PC-3 (cell line): Measurements from ENCODE around the gene TBC1D8. TPM values are rescaled to one million over a fixed set of nuclear protein-coding genes. Genes with fewer than 3 reads are reported as not detected.

Experiments
- ATAC-seq: fragments of 200-7000 bp; cut with Tn5 transposase; 2 replicates; pipeline ENCODE4 v1.9.1; 2020; ENCODE audit warnings: mild to moderate bottlenecking, moderate library complexity
- BruUV-seq: library from RNA; stranded (reverse); fragments of 400-500 nt; replicated peaks from 2 replicates; lab custom pipeline; 2021; lab: Mats Ljungman, UMichigan
- CTCF ChIA-PET: fragments of 300-600 bp; sonication (Branson Sonifier 250); formaldehyde crosslinking; loops from one replicate; lab custom pipeline; 2022; ENCODE audit warnings: antibody characterized with exemption; lab: Charles Lee
- POLR2A ChIA-PET: fragments of 300-600 bp; sonication (Branson Sonifier 250); formaldehyde crosslinking; loops from one replicate; lab custom pipeline; 2022; ENCODE audit warnings: antibody characterized with exemption; ENCODE audit not compliant: unreplicated experiment; lab: Charles Lee
- DNase-seq: peaks from one replicate; pipeline ENCODE4 v3.0.0-alpha.2; 2015
- H2AFZ ChIP-seq: fragments of 300-600 bp; sonication (generic); 2 replicates; pipeline ENCODE4 v1.6.0; 2016; ENCODE audit warnings: antibody characterized with exemption, low read length
- H3F3A ChIP-seq: fragments of 300-600 bp; sonication (generic); one replicate; pipeline ENCODE4 v1.6.0; 2017; ENCODE audit warnings: antibody characterized with exemption, low read length, control low read depth, mild to moderate bottlenecking; ENCODE audit not compliant: unreplicated experiment
- H3K27ac ChIP-seq: fragments of 300-600 bp; sonication (generic); 2 replicates; pipeline ENCODE4 v1.5.1; 2016; ENCODE audit warnings: mild to moderate bottlenecking, low read length
- H3K27me3 ChIP-seq: fragments of 300-600 bp; sonication (generic); 2 replicates; pipeline ENCODE4 v1.6.1; 2016; ENCODE audit warnings: low read length, mixed read lengths
- H3K36me3 ChIP-seq: fragments of 300-600 bp; sonication (generic); 2 replicates; pipeline ENCODE4 v1.6.1; 2016; ENCODE audit warnings: low read depth, mixed run types, low read length, mixed read lengths
- H3K4me1 ChIP-seq: fragments of 300-600 bp; sonication (generic); 2 replicates; pipeline ENCODE4 v1.5.1; 2016; ENCODE audit warnings: low read length; ENCODE audit not compliant: insufficient read depth
- H3K4me2 ChIP-seq: fragments of 300-600 bp; sonication (generic); 2 replicates; pipeline ENCODE4 v1.6.0; 2016; ENCODE audit warnings: low read length
- H3K4me3 ChIP-seq: fragments of 300-600 bp; sonication (generic); 2 replicates; pipeline ENCODE4 v1.5.1; 2016; ENCODE audit warnings: mild to moderate bottlenecking, low read length, mixed read lengths
- H3K79me2 ChIP-seq: fragments of 300-600 bp; sonication (generic); 2 replicates; pipeline ENCODE4 v1.6.1; 2017; ENCODE audit warnings: low read length, mixed read lengths
- H3K9ac ChIP-seq: fragments of 300-600 bp; sonication (generic); 2 replicates; pipeline ENCODE4 v1.6.0; 2016; ENCODE audit warnings: mild to moderate bottlenecking, low read length
- H3K9me2 ChIP-seq: fragments of 300-600 bp; sonication (generic); replicated peaks from 2 replicates; pipeline ENCODE4 v1.6.1; 2016; ENCODE audit warnings: mixed run types, low read length, mixed read lengths
- H3K9me3 ChIP-seq: fragments of 300-600 bp; sonication (generic); 2 replicates; pipeline ENCODE4 v1.6.1; 2016; ENCODE audit warnings: low read length, mixed read lengths
- H4K20me1 ChIP-seq: fragments of 300-600 bp; sonication (generic); 2 replicates; pipeline ENCODE4 v1.6.1; 2016; ENCODE audit warnings: low read length, mixed read lengths
- EZH2 ChIP-seq: fragments of 300-600 bp; sonication (generic); IDR thresholded peaks from one replicate; pipeline ENCODE4 v1.6.1; 2017; ENCODE audit warnings: antibody characterized with exemption, mild to moderate bottlenecking, low read length; ENCODE audit not compliant: unreplicated experiment
- EZH2phosphoT487 ChIP-seq: fragments of 300-600 bp; sonication (generic); IDR thresholded peaks from 2 replicates; pipeline ENCODE4 v1.6.1; 2018; ENCODE audit warnings: mild to moderate bottlenecking, antibody characterized with exemption, low read length, borderline replicate concordance
- intact Hi-C: fragments of 100-400 bp; cut with micrococcal nuclease; formaldehyde crosslinking; loops from 2 replicates; pipeline ENCODE4 v1.9.0; 2023
- total RNA-seq: library from RNA; depleted of rRNA; stranded (reverse); fragments of >200 nt; gene quantifications from 2 replicates; pipeline ENCODE4 v1.2.3, GENCODE V29; 2014
- TF ChIP-seq, protein P1 (sequence below): fragments of 300-600 bp; sonication (generic); conservative IDR thresholded peaks from 2 replicates; pipeline ENCODE4 v1.5.1; 2017; ENCODE audit warnings: antibody characterized with exemption, low read depth, mild to moderate bottlenecking, low read length

TBC1D8 gene
- total RNA-seq, 1 experiment from 2014 or later = 39.7 TPM

DNA sequence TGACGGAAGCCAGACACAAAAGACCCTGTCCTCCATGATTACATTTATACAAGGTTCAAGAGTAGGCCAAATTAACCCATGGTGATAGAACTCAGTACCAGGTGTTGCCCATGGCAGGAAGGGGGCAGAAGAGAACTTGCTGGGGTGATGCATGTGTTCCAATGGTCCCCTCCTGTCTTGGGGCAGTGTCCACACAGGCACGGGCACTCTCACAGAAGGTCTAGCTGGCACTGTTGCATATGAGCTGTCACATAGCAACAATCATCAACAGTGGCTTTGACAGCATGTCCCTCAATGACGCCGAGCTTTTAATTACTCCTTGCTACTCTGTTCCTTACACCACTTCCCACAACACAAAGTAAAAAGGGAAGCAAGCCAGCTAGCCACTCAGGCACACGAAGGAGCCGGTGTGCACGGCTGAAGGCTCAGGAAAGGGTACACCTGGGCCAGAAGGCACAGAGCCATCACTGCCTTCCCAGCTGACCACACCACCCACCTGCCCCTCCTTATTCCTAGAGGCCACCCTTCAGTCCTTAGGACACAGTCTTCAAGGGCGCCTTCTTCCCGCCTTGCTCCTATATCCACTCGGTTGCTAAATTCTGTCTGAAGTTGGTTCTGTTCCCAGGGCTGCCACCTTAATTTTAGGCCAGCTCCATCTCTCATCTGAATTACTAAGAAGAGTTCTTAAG, 120.2 kb downstream of the TBC1D8 start:
- no TSS peak for BruUV-seq
- H4K20me1 ChIP-seq = no peaks in the 10 kb centered on the region
- no peak for TF ChIP-seq EZH2
- TF ChIP-seq, protein P1, sequence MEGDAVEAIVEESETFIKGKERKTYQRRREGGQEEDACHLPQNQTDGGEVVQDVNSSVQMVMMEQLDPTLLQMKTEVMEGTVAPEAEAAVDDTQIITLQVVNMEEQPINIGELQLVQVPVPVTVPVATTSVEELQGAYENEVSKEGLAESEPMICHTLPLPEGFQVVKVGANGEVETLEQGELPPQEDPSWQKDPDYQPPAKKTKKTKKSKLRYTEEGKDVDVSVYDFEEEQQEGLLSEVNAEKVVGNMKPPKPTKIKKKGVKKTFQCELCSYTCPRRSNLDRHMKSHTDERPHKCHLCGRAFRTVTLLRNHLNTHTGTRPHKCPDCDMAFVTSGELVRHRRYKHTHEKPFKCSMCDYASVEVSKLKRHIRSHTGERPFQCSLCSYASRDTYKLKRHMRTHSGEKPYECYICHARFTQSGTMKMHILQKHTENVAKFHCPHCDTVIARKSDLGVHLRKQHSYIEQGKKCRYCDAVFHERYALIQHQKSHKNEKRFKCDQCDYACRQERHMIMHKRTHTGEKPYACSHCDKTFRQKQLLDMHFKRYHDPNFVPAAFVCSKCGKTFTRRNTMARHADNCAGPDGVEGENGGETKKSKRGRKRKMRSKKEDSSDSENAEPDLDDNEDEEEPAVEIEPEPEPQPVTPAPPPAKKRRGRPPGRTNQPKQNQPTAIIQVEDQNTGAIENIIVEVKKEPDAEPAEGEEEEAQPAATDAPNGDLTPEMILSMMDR = 0 out of 2 replicates have a peak, but pooled peaks have one; percentile 18
- H3K4me1 ChIP-seq = no peaks in the 10 kb centered on the region
- no peaks in the 10 kb centered on the region for H3K79me2 ChIP-seq
- H3K9me2 ChIP-seq = no peaks in the 10 kb centered on the region
- H3K9ac ChIP-seq = no peak overlapping the region
- H3K27ac ChIP-seq = no peak overlapping the region
- intact Hi-C loops = no loop called here
- no peak overlapping the region for H3K4me3 ChIP-seq
- H3K9me3 ChIP-seq = no peaks in the 10 kb centered on the region
- H3K27me3 ChIP-seq = no peaks in the 10 kb centered on the region
- H3K4me2 ChIP-seq = no peak overlapping the region
- peaks cover 37% of the 10 kb centered on the region for H3K36me3 ChIP-seq
- ChIA-PET CTCF (interaction anchor here (0.5 kb wide), 1 partner anchor 187 kb away, joined by 4 read pairs; no protein-coding TSS in a partner anchor), POLR2A (no interaction called here)
- DNase-seq (no peak), ATAC-seq (peak; percentile 19; the same call in 1 of the 2 replicates)
- H2AFZ ChIP-seq = no peak overlapping the region
- H3F3A ChIP-seq = no peaks in the 10 kb centered on the region

DNA sequence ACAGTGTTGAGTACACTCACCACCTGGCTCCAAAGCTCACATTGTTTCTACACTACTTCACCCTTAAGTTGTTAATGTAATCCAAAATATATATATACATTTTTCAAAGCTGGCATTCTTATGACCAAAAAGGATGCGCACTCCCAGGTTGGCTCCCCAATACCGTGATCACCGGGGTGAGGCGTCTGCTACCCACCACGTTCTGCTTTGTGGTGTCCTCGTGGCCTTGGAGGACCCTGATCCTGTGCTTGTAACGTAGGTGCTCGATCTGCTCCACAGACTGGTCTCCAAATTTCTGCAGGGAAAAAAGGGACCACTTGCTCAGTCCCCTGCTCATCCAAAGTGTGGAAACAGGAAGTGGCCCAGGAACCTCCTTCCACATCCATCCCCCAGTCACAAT, 123.3 kb downstream of the TBC1D8 start:
- no peak for DNase-seq
- Histone ChIP-seq H3K79me2 (no peaks in the 10 kb centered on the region), H3K9me3 (no peaks in the 10 kb centered on the region), H3K9me2 (no peaks in the 10 kb centered on the region), H3K27me3 (no peaks in the 10 kb centered on the region), H4K20me1 (no peaks in the 10 kb centered on the region), H3K4me2 (no peak overlapping the region), H3K4me3 (no peak overlapping the region), H3K27ac (no peak overlapping the region), H3K36me3 (peaks cover 34% of the 10 kb centered on the region), H3K4me1 (no peaks in the 10 kb centered on the region), H3K9ac (no peak overlapping the region), H3F3A (no peaks in the 10 kb centered on the region), H2AFZ (no peak overlapping the region)
- TF ChIP-seq, protein P1 = no peak
- ChIA-PET CTCF (no interaction called here), POLR2A (no interaction called here)
- intact Hi-C loops = no loop called here
- no peak for ATAC-seq
- BruUV-seq = no TSS peak

- BruUV-seq = no TSS peak
- H3K79me2 ChIP-seq = no peaks in the 10 kb centered on the region
- no peaks in the 10 kb centered on the region for H3K9me2 ChIP-seq
- H3K9me3 ChIP-seq = no peaks in the 10 kb centered on the region
- H3K27ac ChIP-seq = no peak overlapping the region
- no peaks in the 10 kb centered on the region for H3F3A ChIP-seq
- H3K4me2 ChIP-seq = no peak overlapping the region
- ChIA-PET POLR2A (no interaction called here), CTCF (interaction anchor here (0.6 kb wide), 1 partner anchor 15 kb away, joined by 3 read pairs; no protein-coding TSS in a partner anchor)
- H3K4me1 ChIP-seq = no peaks in the 10 kb centered on the region
- no peak overlapping the region for H3K4me3 ChIP-seq
- TF ChIP-seq EZH2phosphoT487 (no peak), EZH2 (no peak)
- peaks cover 36% of the 10 kb centered on the region for H3K36me3 ChIP-seq
- no peaks in the 10 kb centered on the region for H3K27me3 ChIP-seq
- DNase-seq = no peak
- intact Hi-C loops = no loop called here
- no peaks in the 10 kb centered on the region for H4K20me1 ChIP-seq
- no peak overlapping the region for H3K9ac ChIP-seq
- no peak overlapping the region for H2AFZ ChIP-seq
- no peak for ATAC-seq
These were observed 124.2 kb downstream of the TBC1D8 start for GRCh38 chr2:101026923-101027469.
